ENCODE data around the gene ENOX1. TPM values are rescaled to one million over a fixed set of nuclear protein-coding genes. Genes with fewer than 3 reads are reported as not detected.

The ENOX1 gene
- total RNA-seq, 1 experiment from 2014 or later = 1.5 TPM

DNA sequence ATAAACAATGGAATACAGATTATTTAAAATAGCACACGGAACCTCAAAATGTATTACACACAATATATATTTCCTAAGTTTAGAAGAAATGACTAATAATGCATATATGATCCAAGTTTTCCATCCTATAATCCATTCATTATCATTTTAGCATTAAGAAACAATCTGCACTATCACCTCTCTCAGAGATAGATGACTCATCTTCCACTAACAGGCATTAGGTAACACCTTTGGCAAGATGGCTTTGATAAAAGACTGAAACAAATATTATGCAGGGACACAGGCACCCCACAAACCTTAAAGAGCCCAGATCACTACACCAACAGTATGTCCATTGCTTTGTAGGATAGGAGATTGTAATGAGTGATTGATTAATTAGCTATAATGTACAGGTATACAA lies 4.1 kb downstream of the ENOX1 start:
- Mint-ChIP-seq H3K27me3 (ENCODE audit: unreplicated experiment) (no peaks in the 10 kb centered on the region), H3K27ac (ENCODE audit: unreplicated experiment) (no peak overlapping the region), H3K4me3 (ENCODE audit: low read depth, unreplicated experiment) (no peak overlapping the region), H3K4me1 (ENCODE audit: low read depth, unreplicated experiment) (peaks cover 10% of the 10 kb centered on the region), H3K9me3 (ENCODE audit: low read depth, unreplicated experiment) (no peaks in the 10 kb centered on the region), H3K36me3 (ENCODE audit: insufficient read depth, unreplicated experiment) (peaks cover 20% of the 10 kb centered on the region)
- no TSS peak for BruUV-seq (replicated peaks)
- intact Hi-C loops (cut with micrococcal nuclease; ENCODE audit: unreplicated experiment) = loop anchor here (10.0 kb wide), 1 partner anchor 348 kb away; no protein-coding TSS in a partner anchor
- no peak for DNase-seq
- CTCF ChIA-PET = no interaction called here
- TF ChIP-seq, protein P1, sequence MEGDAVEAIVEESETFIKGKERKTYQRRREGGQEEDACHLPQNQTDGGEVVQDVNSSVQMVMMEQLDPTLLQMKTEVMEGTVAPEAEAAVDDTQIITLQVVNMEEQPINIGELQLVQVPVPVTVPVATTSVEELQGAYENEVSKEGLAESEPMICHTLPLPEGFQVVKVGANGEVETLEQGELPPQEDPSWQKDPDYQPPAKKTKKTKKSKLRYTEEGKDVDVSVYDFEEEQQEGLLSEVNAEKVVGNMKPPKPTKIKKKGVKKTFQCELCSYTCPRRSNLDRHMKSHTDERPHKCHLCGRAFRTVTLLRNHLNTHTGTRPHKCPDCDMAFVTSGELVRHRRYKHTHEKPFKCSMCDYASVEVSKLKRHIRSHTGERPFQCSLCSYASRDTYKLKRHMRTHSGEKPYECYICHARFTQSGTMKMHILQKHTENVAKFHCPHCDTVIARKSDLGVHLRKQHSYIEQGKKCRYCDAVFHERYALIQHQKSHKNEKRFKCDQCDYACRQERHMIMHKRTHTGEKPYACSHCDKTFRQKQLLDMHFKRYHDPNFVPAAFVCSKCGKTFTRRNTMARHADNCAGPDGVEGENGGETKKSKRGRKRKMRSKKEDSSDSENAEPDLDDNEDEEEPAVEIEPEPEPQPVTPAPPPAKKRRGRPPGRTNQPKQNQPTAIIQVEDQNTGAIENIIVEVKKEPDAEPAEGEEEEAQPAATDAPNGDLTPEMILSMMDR (IDR thresholded peaks at IDR 0.05; ENCODE audit: unreplicated experiment) = no peak

DNA sequence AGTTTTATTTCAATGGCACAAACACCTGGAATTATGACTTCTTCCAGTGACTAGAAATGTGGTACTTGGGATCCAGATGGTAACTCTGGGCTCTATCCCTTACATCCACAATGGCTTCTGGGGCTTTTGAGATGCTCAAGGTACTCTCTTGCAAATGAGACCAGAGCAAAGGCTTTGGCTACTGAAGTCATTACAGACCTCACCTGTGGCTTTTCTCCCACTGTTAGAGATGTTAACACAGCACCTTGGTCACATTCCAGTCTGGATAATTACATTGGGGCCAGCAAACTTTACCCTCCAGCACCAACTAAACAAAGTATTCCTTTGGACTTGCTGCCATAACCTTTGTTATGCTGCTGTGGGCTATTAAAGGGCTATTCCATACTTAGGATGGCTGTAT lies 6.1 kb downstream of the ENOX1 start:
- no peak overlapping the region for H3K4me3 Mint-ChIP-seq (ENCODE audit: low read depth, unreplicated experiment)
- peaks cover 9% of the 10 kb centered on the region for H3K4me1 Mint-ChIP-seq (ENCODE audit: low read depth, unreplicated experiment)
- DNase-seq = no peak
- no TSS peak for BruUV-seq (replicated peaks)
- H3K36me3 Mint-ChIP-seq (ENCODE audit: insufficient read depth, unreplicated experiment) = peaks cover 3% of the 10 kb centered on the region
- no peak overlapping the region for H3K27ac Mint-ChIP-seq (ENCODE audit: unreplicated experiment)
- no peaks in the 10 kb centered on the region for H3K9me3 Mint-ChIP-seq (ENCODE audit: low read depth, unreplicated experiment)
- H3K27me3 Mint-ChIP-seq (ENCODE audit: unreplicated experiment) = no peaks in the 10 kb centered on the region
- CTCF ChIA-PET = no interaction called here
- TF ChIP-seq, protein P1 (IDR thresholded peaks at IDR 0.05; ENCODE audit: unreplicated experiment) = no peak
- intact Hi-C loops (cut with micrococcal nuclease; ENCODE audit: unreplicated experiment) = loop anchor here (10.0 kb wide), 1 partner anchor 346 kb away; no protein-coding TSS in a partner anchor

GRCh38 chr13:43776501-43777079 lies 10.2 kb downstream of the ENOX1 start:
- Mint-ChIP-seq H3K36me3 (ENCODE audit: insufficient read depth, unreplicated experiment) (no peaks in the 10 kb centered on the region), H3K4me3 (ENCODE audit: low read depth, unreplicated experiment) (no peak overlapping the region), H3K9me3 (ENCODE audit: low read depth, unreplicated experiment) (no peaks in the 10 kb centered on the region), H3K4me1 (ENCODE audit: low read depth, unreplicated experiment) (no peaks in the 10 kb centered on the region), H3K27ac (ENCODE audit: unreplicated experiment) (no peak overlapping the region), H3K27me3 (ENCODE audit: unreplicated experiment) (no peaks in the 10 kb centered on the region)
- CTCF ChIA-PET = interaction anchor here (0.7 to 1.0 kb wide), 2 partner anchors 9 to 35 kb away, joined by 3 to 6 read pairs; no protein-coding TSS in a partner anchor
- TF ChIP-seq, protein P1 (IDR thresholded peaks at IDR 0.05; ENCODE audit: unreplicated experiment) = no peak
- intact Hi-C loops (cut with micrococcal nuclease; ENCODE audit: unreplicated experiment) = no loop called here
- BruUV-seq (replicated peaks) = no TSS peak
- DNase-seq = no peak

DNA sequence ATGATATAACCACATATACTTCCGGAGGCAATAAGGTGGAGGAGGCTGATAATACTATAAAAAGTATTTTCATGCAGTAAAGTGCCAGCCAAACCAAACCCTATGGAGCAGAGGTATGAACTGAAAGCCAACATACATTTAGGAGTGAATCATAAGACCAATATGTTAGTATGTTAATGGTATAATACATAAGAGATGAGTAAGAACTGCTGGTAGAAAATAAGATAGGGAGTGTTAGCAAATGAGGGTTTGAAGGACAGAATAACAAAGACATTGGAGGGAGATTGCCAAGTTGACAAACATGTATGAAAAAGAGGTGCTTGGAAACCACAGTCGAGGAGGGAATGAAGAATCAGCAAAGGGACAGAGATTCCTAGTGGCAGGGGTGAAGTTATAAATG lies 10.8 kb downstream of the ENOX1 start:
- Mint-ChIP-seq H3K36me3 (ENCODE audit: insufficient read depth, unreplicated experiment) (no peaks in the 10 kb centered on the region), H3K9me3 (ENCODE audit: low read depth, unreplicated experiment) (no peaks in the 10 kb centered on the region), H3K4me1 (ENCODE audit: low read depth, unreplicated experiment) (no peaks in the 10 kb centered on the region), H3K27ac (ENCODE audit: unreplicated experiment) (no peak overlapping the region), H3K4me3 (ENCODE audit: low read depth, unreplicated experiment) (no peak overlapping the region), H3K27me3 (ENCODE audit: unreplicated experiment) (no peaks in the 10 kb centered on the region)
- CTCF ChIA-PET = no interaction called here
- TF ChIP-seq, protein P1 (IDR thresholded peaks at IDR 0.05; ENCODE audit: unreplicated experiment) = no peak
- BruUV-seq (replicated peaks) = no TSS peak
- intact Hi-C loops (cut with micrococcal nuclease; ENCODE audit: unreplicated experiment) = no loop called here
- no peak for DNase-seq
